ENCODE results near the gene LGALS7. TPM values are rescaled to one million over a fixed set of nuclear protein-coding genes. Genes with fewer than 3 reads are reported as not detected.

Gene LGALS7
- total and polyA plus RNA-seq, 10 of the 15 experiments (the other 5 are each of a cell fraction or from before 2014, with no cell fraction given) = 0.19 TPM; not detected in 9

DNA sequence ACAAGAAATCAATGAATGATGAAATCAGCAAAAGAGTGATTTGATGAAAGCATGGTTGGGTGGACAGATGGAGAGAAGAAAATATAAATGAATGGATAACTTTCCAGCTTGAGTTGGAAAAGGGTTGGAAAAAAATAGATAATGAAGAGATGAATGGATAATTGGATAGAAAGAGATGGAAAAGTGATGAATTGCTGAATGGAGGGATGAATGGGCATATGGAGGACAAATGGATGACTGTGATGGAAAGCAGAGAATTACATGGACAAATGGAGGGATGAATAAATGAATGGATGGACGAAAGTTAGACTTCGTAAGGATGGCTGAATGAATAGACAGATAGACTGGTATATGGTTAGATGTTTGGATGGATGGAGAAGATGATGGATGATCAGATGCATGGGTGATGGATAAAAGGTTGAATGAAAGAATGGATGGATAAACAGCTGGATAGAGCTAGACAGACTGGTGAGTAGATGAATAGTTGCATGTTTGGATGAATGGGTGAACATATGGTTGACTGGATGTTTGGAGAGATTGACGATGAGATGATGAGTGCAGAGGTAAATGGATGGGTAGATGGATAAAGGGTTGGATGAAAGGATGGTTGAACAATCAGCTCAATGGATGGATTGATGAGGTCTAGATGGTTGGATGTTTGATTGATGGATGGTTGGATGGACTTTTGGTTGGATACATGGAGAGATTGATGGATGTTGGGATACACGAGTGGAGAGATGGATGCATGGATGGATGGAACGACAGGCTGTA, 27.4 kb upstream of the LGALS7 start:
- WGBS (ENCODE audit: insufficient coverage, insufficient replicate concordance, low lambda C conversion rate, missing lambda C conversion rate) = 43% methylated on average over 5 of the region's 5 CpGs
- no peaks in the 10 kb centered on the region for H3K27me3 ChIP-seq (replicated peaks in 1 of 2; ENCODE audit: control insufficient read depth in 2 of 2, insufficient read depth in 2 of 2, low read length in 1 of 2)
- H3K27ac ChIP-seq (ENCODE audit: control insufficient read depth, insufficient read depth) = no peak overlapping the region
- no peak for TF ChIP-seq ETV6 (conservative IDR thresholded peaks at IDR 0.05 in 1 of 2, IDR thresholded peaks at IDR 0.05 in 1 of 2; ENCODE audit: borderline replicate concordance in 1 of 2, low read depth in 1 of 2)
- no peak for TF ChIP-seq ZBTB40 (IDR thresholded peaks at IDR 0.05; ENCODE audit: borderline replicate concordance)
- no peak for TF ChIP-seq ZSCAN29 (IDR thresholded peaks at IDR 0.05)
- TF ChIP-seq NFYA (IDR thresholded peaks at IDR 0.05; ENCODE audit: borderline replicate concordance, low read depth, low read length) = no peak
- ChIA-PET RAD21 (ENCODE audit: unreplicated experiment) (no interaction called here), SMC1A (ENCODE audit: uncharacterized antibody, unreplicated experiment) (no interaction called here), CTCF (interaction anchor here (1.5 kb wide), 1 partner anchor 13 kb away, joined by 3 read pairs; no protein-coding TSS in a partner anchor), POLR2A (no interaction called here)
- FAIRE-seq = no peak
- no peak overlapping the region for H3K4me2 ChIP-seq (ENCODE audit: control insufficient read depth, insufficient read depth)
- no peak for ATAC-seq
- in situ Hi-C loops (cut with MboI) (no loop called here), intact Hi-C loops (cut with micrococcal nuclease; ENCODE audit: unreplicated experiment) (no loop called here)
- H4K20me1 ChIP-seq (ENCODE audit: control insufficient read depth, insufficient read depth) = no peaks in the 10 kb centered on the region
- H3K9me3 ChIP-seq (replicated peaks; ENCODE audit: control insufficient read depth, insufficient read depth, low read length) = no peaks in the 10 kb centered on the region
- H2AFZ ChIP-seq (ENCODE audit: control insufficient read depth, low read depth, low read length) = no peak overlapping the region
- no peaks in the 10 kb centered on the region for H3K36me3 ChIP-seq (ENCODE audit: control insufficient read depth in 2 of 2, insufficient read depth in 2 of 2, low read length in 1 of 2)
- no peaks in the 10 kb centered on the region for H3K4me1 ChIP-seq (ENCODE audit: control insufficient read depth, insufficient read depth, low read length)
- H3K4me3 ChIP-seq = no peak overlapping the region
- DNase-seq (ENCODE audit: low read depth, low spot score) = no peak
- H3K9ac ChIP-seq (ENCODE audit: control insufficient read depth, insufficient read depth, low read length) = no peak overlapping the region
- BruUV-seq (replicated peaks) = no TSS peak
- H3K79me2 ChIP-seq (ENCODE audit: control insufficient read depth, insufficient read depth, low read length) = no peaks in the 10 kb centered on the region
